ENCODE measurements around the gene ACAD9. TPM values are rescaled to one million over a fixed set of nuclear protein-coding genes. Genes with fewer than 3 reads are reported as not detected.

Gene ACAD9
- total and polyA plus RNA-seq, 2 of the 13 experiments (the other 11 are each of a cell fraction or from before 2014, with no cell fraction given), result 15.3 to 38.2 TPM

- TF ChIP-seq ZBTB40 (IDR thresholded peaks at IDR 0.05) (no peak), ZBTB40 (CRISPR knock-in tag; IDR thresholded peaks at IDR 0.05) (peak; percentile 93), PHF8 (CRISPR knock-in tag; IDR thresholded peaks at IDR 0.05) (peak; percentile 97), GPBP1L1 (CRISPR knock-in tag; IDR thresholded peaks at IDR 0.05) (no peak), ZBTB49 (CRISPR knock-in tag; IDR thresholded peaks at IDR 0.05; ENCODE audit: borderline replicate concordance) (no peak), MIXL1 (CRISPR knock-in tag; IDR thresholded peaks at IDR 0.05) (peak; percentile 31; the same call in 1 of the 2 replicates), PRMT3 (CRISPR knock-in tag; IDR thresholded peaks at IDR 0.05; ENCODE audit: borderline replicate concordance, low read depth) (no peak), ELF1 (CRISPR knock-in tag; IDR thresholded peaks at IDR 0.05) (peak; percentile 82), ZNF260 (CRISPR knock-in tag; IDR thresholded peaks at IDR 0.05; ENCODE audit: borderline replicate concordance, low read depth) (no peak), ZMYM2 (CRISPR knock-in tag; IDR thresholded peaks at IDR 0.05) (peak; percentile 25; the same call in 1 of the 2 replicates), FOXA1 (IDR thresholded peaks at IDR 0.05) (no peak), FOXA1 (CRISPR knock-in tag; IDR thresholded peaks at IDR 0.05) (peak; percentile 26; the same call in 1 of the 2 replicates), ZSCAN12 (CRISPR knock-in tag; IDR thresholded peaks at IDR 0.05) (peak; percentile 78; the same call in 1 of the 2 replicates), ZFP36L2 (CRISPR knock-in tag; IDR thresholded peaks at IDR 0.05) (no peak), ZNF570 (CRISPR knock-in tag; IDR thresholded peaks at IDR 0.05; ENCODE audit: borderline replicate concordance) (no peak)
Observed at GRCh38 chr3:128879125-128879969, at the start of gene ACAD9 (continued).

Measured in HepG2 (cell line).